ENCODE measurements around the gene GDPD3.

GDPD3 gene

DNA sequence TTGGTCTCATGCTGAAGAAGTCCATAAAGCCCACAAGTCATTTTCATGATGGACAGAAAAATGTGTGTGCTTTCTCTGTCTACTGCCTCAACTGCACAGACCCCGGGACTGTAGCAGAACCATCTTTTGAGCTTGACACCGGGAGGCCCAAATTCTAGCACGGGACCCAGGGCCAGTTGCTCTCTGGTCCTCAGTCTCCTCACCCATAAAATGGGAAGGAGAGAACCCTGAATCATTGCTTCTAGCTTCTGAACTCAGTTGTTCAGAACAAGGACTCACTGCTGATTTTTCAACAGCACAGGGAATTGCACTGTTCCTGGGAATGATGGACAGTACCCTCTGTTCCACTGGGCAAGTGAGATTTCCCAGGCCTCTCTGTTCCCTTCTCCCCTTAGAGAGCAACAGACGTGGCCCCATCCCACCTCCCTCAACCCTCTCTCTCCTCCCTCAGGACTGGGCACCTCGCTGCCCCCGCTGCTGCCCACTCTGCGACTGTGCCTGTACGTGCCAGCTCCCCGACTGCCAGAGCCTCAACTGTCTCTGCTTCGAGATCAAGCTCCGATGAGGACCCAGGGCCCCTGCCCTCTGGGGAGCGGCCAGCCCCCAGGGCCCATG is 50.0 kb downstream of the GDPD3 start:
- no peak for DNase-seq (ENCODE audit: low read depth)
- peak overlapping the region; percentile 100 for H3K4me3 ChIP-seq (ENCODE audit: low read depth, low read length)
- TF ChIP-seq CTCF (conservative IDR thresholded peaks at IDR 0.05; ENCODE audit: low read depth, low read length), result no peak

- no peak overlapping the region for H3K4me3 ChIP-seq (ENCODE audit: low read depth, low read length)
- no peak for TF ChIP-seq CTCF (conservative IDR thresholded peaks at IDR 0.05; ENCODE audit: low read depth, low read length)
- no peak for DNase-seq (ENCODE audit: low read depth)
Measured at GRCh38 chr16:30060836-30061554, 52.3 kb downstream of the GDPD3 start.

DNA sequence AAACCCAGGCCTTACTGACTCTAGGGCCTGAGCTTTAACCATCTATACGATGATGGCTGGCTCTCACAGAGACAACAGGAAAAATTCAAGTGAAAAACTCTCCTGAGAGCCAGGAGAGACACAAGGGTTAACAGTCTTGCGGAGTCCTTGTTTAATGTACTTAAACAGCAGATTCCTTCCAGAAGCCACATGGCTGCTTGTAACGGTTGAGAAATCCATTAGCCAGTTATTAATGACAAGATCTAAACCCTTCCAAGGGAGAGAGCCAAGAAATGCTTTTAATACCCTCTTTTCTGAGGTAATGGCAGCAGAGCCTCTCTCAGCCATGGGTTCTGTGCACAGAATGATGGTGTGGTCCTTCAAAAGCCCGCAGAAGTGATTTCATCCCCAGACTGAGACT is 53.0 kb downstream of the GDPD3 start:
- no peak overlapping the region for H3K4me3 ChIP-seq (ENCODE audit: low read depth, low read length)
- TF ChIP-seq CTCF (conservative IDR thresholded peaks at IDR 0.05; ENCODE audit: low read depth, low read length), result no peak
- no peak for DNase-seq (ENCODE audit: low read depth)

- H3K4me3 ChIP-seq (ENCODE audit: low read depth, low read length), result no peak overlapping the region
- DNase-seq (ENCODE audit: low read depth), result no peak
Measured at GRCh38 chr16:30054959-30055553, 58.3 kb downstream of the GDPD3 start.

More at GRCh38 chr16:30054959-30055553, 58.3 kb downstream of the GDPD3 start:
- peak; percentile 73 for TF ChIP-seq CTCF (conservative IDR thresholded peaks at IDR 0.05; ENCODE audit: low read depth, low read length)
